OCI-M2 (cell line): Measurements from ENCODE around the gene MOXD1.

Experiments
- DNase-seq: peaks from one replicate; lab custom pipeline; 2025; ENCODE audit not compliant: unreplicated experiment; lab: John Stamatoyannopoulos, UW

The MOXD1 gene

DNA sequence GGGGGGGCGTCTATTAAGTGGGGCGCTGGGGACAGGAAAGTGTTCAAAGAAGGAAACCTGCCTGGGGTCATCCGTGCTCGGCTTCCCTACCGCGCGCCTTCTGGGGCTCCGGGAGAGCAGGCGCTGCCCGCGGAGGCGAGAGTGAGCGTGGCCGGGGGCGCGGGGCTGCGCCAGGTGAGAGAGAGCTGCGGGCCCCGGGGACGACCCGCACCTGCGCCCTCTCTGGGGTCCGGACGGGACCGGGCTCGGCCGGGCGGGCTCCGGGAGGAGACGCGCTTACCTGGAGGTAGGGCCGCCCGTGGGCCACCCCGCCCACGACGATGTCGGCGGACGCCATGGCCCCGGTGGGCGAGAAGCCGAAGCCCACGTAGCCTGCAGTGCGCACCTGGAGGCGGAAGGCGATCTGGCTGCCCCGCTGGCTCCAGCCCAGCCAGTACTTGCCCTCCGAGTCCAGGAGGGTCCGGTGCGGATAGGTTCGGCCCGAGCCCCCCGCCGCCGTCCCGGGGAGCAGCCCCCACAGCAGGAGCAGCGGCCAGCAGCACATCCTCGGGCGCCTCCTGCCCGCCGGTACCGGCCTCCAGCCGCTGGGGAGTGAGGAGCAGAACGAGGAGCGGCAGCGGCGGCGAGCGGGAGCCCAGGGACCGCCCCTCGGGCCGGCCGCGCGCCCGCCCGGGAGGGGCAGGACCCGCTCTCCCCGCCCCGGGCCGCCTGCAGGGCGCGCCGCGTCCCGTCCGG is at the start of gene MOXD1:
MOXD1 (minus strand) TSS at position 593 of the 735 bp plus-strand sequence; CDS start at position 544, 49 bp downstream.
- DNase-seq: no peak

- DNase-seq: no peak
Observed at GRCh38 chr6:132446855-132447241, 45.6 kb upstream of the MOXD1 start.

GRCh38 chr6:132446141-132446854 is 45.0 kb upstream of the MOXD1 start:
- no peak for DNase-seq

- no peak for DNase-seq
Observed at GRCh38 chr6:132445201-132445951, 44.1 kb upstream of the MOXD1 start.

- no peak for DNase-seq
Observed at GRCh38 chr6:132443206-132443605, 41.9 kb upstream of the MOXD1 start.

GRCh38 chr6:132430110-132430509 is 28.8 kb upstream of the MOXD1 start:
- no peak for DNase-seq

- DNase-seq: no peak
Observed at GRCh38 chr6:132425176-132425575, 23.9 kb upstream of the MOXD1 start.

DNA sequence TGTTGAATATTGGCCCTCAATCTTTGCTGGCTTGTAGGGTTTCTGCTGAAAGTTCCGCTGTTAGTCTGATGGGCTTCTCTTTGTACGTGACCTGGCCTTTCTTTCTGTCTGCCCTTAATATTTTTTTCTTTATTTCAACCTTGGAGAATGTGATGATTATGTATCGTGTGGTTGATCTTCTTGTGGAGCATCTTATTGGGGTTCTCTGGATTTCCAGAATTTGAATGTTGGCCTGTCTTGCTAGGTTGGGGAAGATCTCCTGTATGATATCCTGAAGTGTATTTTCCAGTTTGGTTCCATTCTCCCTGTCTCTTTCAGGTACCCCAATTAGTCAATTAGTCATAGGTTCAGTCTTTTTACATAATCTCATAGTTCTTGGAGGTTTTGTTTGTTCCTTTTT is 22.6 kb upstream of the MOXD1 start:
- DNase-seq: no peak

DNA sequence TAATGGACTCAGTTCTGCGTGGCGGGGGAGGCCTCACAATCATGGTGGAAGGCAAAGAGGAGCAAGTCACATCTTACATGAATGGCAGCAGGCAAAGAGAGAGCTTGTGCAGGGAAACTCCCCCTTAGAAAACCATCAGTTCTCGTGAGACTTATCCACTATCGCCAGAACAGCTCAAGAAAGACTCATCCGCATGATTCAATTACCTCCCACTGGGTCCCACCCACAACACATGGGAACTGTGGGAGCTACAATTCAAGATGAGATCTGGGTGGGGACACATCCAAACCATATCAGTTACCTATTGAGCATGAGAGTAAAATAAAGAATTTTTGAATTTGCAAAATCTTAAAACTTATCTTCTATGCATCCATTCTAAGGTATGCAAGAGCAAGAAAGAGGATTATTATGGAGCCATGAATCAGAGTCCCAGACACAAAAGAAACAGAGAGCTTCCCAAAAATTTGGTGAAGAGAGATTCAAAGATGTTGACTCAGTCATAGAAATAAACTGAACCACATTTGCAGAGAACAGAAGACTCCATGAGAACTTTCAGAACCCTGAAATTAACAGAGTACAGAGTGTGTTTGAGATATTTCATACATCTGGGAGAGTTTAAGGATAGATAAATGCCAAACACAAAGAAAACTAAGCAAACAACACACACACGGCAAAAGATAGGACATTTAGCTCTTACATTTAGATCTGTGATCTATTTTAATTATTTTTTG is 17.1 kb upstream of the MOXD1 start:
- DNase-seq: no peak

- DNase-seq: no peak
Observed at GRCh38 chr6:132414761-132415160, 13.5 kb upstream of the MOXD1 start.

- DNase-seq: no peak
Observed at GRCh38 chr6:132414322-132414721, 13.0 kb upstream of the MOXD1 start.

GRCh38 chr6:132413499-132413802 is 12.2 kb upstream of the MOXD1 start:
- DNase-seq: no peak

DNA sequence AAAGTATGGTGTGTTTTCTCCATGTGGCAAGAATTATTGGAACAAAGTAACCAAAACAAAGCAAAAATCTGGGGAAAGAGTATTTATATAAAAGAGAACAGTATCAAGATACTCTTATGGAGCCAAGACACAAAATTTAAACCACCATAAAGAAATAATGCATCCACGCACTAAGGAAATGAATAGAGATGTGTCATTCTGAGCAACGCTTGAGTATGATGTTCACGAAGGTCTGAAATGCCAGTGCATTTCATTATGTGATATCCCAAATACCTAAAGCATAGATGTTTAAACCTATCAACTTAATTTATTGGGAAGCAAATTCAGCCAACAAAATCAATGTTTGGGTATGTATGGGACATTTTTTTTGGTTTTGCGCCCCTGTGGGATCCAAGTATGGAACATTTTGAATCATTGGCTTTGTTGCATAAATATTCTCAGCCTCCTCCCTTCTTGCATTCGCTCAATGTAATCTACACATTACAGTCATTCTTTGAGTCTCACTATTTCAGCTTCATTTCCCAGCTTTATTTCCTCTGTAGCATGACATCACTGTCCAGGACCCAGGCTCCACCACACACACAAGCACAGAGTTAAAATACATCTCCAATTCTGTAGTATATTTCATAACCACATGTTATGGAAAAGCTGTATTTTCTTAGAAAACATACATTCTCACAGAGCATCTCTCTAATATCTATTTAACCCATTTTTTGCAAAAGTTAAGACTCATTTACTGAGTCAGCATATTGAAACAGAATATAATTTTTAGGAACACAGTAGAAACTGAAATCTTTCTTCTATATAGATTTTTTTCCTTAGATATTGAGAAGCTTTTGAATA is 11.6 kb upstream of the MOXD1 start:
- DNase-seq: no peak

DNA sequence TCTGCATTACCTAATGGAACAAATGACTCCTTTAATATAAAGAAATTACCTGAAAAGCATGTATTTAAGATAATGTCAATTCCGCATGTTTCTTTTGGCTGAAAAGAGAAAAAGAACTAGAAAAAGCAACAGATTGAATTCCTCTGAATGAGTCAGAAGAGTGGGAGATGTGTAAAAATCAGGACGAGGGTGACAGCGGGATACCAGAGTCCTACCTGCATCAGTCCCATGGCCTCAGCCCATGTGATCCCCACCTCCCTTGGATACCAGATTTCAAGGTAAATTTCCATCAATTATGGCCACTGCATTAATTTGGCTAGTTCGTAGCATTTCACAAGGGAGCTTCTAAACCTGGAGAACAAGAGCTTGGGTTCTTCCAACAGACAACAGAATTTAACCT is 10.0 kb upstream of the MOXD1 start:
- DNase-seq: no peak

DNA sequence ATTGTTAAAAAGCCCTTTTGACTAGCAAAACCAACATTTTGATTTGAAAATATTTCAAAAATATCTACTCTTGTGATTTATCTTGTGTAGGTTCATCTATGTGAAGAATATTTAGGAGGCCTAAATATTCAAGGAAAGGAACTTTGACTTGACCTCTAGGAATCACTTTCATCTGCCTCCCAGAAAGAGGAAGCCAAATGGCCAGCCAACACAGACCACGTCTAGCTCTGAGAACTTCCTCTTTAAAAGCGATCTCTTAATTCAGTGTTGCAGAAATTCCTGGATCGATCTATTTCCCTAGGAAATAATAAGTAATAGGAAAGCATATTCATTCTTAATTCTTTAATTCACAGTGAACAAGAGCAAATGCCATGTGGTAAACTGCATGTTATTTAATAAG is 9.6 kb upstream of the MOXD1 start:
- no peak for DNase-seq

GRCh38 chr6:132405143-132405915 is 4.1 kb upstream of the MOXD1 start:
- no peak for DNase-seq

DNA sequence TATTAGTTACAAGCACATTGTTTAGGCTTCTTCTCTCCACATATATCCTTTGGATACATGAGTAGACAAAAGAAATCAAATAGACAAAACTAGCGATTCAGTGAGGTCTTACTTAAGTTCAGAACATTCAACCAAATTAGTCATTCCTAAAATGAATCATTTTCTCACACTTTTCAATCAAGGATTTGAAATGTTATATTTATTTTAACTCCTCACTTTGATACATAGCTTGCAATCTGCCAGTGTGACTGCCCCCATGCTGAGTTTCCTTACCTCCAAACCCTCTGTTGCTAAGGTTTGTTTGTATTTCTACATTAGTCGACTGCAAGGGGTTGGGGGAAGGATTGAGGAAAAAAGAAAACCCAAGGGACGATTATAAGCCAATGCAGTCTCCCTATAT is 3.5 kb upstream of the MOXD1 start:
- DNase-seq: no peak

GRCh38 chr6:132404330-132404729 is 3.1 kb upstream of the MOXD1 start:
- DNase-seq: no peak

GRCh38 chr6:132401618-132402285 is 477 bp upstream of the MOXD1 start:
- DNase-seq: no peak
